HG02588 (cell line): Measurements from ENCODE around the gene ZNF638.

Source experiments
- ATAC-seq: cut with Tn5 transposase; IDR thresholded peaks from one replicate; pipeline ENCODE4 v1.9.1; 2021; ENCODE audit warnings: mild to moderate bottlenecking, moderate library complexity; ENCODE audit not compliant: unreplicated experiment

ZNF638 gene

DNA sequence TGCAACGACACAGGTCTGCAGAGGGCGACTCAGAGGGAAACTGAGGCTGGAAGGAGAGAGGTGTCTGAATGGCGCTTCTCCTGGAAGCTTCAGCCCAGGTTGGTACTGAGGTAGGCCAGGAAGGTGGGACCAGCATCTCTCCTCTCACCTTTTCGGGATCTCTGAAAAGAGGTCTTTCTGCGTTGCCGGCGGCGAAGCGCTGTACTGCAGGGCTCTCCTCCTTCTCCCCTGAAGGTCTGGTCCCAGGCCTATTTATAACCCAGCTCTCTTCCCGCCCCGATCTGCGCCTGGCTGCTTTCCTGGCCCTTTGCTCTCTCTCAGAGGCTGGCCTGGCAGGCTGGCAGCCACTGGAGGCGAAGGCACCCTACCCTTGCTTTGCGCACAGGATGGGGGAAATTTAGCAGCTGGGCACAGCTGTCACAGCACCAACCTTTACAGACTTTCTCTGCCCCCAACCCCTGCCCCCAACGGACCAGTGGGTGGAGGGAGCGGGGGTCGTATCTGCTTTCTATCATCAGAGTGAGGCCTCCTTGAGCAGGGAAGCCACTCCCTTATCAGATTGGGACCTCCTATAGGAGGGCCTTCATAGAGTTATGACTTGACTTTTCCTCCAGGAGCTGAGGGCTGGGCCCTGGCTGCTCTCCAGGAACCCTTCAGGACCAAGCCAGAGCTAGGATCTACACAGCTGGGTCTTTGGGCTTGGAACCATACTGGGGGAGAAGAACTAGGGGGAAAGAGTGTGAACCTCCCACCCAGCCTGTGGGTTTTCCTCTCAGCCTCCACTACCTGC lies 122.8 kb downstream of the ZNF638 start:
- ATAC-seq: no peak

DNA sequence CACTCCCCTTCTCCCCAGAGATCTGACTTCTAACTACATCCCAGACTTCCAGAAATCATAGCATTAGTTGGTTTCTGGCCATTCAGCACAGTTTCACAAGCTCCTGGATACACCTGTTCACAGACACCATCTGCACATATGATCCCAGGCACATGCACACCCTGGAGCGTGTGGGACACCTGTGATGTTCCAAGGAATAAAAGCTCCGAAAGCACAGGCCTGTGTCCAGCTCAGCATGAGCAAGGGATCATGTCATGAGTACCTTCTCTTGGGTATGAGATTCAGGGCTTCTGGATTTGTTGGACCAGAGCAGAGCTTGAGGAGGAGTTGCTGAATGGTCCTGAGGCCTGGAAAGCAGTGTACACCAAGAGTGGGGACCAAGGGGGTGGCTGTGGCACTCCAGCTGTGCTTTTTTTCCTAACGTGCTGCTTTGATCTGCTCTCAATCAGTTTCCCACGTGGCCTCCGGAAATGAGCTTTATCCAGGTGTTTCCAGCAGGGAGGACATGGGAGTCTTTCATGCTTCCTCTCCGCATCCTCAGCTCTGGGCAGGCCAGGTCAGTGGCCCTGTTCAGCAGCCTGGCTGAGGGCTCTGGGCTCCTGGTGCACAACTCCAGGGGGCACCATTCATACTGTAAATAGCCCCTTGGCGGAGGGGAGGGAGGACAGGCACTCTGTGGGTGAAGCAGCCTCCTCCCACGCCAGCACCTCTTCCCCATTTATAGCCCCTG lies 123.6 kb downstream of the ZNF638 start:
- no peak for ATAC-seq

DNA sequence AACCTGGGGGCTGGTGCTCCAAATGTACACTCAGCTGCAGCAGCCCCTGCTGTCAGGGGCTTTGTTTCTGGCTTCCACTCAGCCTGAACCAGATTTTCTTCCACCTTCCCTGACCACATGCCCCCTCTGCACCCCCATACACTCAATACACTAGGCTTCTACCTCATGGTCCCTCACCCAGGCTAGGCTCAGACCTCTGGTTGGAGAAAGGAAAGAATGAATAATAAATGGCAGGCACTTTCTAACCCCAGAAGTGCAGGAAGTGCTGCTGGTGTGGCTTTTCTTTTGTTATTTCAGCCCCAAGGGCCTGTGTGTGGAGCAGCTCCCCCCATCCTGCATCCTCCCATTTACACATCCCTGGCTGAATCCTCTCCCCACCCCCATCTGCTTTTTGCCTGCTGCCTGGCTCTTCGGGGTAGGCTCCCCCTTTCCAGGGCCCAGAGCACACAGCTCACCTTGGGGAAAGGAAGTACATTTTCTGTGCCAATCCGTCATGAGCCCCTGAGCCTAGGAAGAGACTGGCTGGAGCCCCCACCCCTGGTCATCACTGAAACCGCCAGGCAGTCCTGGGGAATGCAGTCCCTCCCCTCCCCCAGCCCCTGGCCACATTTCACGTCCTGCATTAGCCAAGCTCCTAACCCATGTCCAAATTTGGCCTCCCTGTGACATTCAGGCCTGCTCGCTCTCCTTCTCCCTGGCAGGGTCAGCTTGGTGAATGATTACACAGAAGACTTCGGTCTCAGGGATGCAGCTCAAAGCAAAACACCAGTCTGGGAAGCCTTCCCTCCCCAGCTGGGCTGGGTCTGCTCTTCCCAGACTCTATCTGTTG lies 124.4 kb downstream of the ZNF638 start:
- no peak for ATAC-seq

DNA sequence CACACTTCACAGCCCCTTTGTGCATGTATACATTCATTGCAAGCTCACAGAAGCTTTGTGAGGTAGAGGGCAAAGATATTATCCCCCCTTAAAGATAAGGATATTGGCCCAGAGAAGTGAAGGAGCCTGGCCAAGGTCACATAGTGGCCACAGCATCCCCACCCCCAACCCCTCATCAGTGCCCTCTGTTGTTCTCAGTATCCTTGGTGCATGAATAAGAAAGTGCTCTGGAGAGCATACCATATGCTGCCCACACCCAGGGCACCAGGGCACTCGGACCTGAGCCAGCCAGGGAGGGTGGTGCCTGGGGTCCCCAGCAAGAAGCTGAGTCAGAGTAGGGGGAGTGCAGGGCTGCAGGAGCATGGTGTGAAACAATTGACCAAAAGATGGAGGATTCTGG lies 125.0 kb downstream of the ZNF638 start:
- no peak for ATAC-seq

DNA sequence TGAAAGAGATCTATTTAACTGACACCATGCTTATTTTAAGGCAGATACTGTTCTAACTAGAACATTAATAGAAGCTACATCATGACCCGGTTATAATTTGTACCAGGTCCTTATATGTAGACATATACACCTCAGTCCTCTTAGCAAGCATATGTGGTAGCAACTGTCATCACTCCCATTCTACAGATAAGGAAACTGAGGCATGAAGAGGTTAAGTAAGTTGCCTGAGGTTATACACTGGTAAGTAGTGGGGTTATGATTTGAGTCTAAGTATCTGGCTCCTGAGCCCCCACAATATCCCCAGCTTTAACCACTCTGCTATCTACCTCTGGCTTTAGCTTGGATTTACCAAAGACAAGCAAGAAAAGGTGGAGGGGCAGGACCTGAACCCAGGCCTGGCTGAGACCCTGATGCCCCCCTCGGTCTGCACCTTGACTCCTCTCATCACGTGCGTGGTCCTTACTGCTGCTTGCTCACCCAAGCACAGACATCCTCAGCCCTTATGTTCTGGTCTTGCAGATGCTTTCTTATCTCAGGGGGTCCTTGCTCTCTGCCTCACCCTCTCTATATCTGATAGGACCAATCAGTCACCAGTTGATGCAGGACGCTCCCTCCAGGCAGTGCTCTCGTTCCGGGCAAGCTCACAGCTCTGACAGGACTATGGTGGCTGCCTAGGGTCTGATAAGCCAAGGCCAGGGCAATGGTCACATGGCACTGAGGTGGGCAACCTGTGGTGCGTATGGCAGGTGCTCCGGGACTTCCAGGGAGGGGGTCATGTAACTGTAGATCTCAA lies 125.7 kb downstream of the ZNF638 start:
- no peak for ATAC-seq

DNA sequence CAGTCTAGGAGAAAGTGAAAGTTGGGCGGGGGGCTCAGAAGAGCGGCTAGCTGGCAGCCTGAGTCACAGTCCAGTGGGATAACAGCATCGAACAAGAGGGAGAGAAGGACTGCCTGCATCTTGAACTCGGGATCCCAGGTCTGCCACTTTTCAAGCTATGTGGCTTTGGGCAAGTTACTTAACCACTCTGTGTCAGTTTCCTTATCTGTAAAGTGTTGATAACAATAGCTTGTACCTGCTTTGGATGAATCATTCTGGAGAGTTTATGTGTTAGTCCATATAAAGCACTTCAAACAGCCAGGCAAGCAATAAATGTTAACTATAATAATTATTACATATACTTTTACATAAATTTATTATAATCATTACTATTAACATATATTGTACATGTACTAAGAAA lies 126.3 kb downstream of the ZNF638 start:
- ATAC-seq: no peak

DNA sequence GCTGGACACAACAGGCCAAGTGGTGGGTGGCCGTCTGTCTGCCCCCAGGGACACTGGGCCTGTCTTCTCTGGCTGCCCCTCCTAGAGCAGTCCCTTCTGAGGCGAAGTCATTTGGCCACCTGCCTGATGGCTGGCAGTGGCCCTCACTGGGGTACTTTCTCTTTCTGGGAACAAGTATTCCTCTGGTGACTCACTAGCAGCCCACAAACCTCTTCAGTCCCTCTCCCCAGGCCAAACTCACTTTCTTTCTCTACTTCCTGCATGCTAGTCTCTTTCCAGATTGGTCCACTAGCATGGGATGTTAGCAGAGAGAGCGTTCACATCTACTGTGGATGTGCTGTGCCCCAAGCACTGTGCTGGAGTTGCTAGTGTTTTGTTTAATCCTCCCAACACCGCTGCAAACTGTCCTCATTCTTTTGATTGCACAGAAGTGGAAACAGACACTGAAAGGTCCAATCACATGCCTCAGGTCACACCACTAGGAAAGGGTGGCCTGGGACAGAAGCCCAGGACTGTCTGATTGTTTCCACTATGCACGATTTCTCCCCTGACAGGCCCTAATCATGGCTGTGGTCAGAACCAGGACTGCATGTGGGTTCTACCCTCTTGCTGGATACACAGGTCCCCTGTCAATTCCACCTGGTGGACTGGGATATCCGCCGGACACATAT lies 127.0 kb downstream of the ZNF638 start:
- no peak for ATAC-seq

DNA sequence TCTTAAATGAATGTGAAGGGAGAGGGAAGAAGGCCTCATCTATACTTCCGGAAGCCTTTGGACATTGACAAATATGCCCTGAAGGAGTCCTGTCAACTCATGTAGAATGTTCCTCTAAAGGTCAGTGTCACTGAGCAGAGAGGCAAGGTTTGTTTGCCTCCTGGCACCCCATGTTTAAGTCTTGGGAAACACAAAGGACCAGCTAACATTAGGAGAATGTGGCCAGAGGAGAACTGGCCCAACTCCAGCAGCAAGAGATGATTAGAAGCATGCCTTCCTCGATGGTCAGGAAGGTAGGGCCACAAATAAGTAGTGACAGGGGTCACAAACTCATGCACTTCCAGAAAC lies 127.5 kb downstream of the ZNF638 start:
- ATAC-seq: no peak

DNA sequence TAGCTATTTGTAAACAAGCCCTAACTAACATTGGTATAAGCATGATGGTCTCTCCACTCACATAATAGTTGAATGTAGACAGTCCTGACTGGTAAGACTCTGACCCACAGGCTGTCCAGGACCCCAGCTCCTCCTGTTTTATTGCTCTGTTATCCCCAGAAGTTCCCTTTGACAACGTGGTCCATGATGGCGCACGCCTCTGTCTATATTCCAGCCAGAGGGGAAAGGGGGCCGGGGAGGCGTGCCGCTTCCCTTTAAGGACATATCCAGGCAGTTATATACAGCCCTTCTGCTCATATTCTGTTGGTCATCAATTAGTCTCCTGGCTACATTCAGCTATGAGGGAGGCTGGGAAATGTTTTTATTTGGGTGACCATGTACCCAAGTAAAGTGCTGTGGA lies 128.5 kb downstream of the ZNF638 start:
- no peak for ATAC-seq

DNA sequence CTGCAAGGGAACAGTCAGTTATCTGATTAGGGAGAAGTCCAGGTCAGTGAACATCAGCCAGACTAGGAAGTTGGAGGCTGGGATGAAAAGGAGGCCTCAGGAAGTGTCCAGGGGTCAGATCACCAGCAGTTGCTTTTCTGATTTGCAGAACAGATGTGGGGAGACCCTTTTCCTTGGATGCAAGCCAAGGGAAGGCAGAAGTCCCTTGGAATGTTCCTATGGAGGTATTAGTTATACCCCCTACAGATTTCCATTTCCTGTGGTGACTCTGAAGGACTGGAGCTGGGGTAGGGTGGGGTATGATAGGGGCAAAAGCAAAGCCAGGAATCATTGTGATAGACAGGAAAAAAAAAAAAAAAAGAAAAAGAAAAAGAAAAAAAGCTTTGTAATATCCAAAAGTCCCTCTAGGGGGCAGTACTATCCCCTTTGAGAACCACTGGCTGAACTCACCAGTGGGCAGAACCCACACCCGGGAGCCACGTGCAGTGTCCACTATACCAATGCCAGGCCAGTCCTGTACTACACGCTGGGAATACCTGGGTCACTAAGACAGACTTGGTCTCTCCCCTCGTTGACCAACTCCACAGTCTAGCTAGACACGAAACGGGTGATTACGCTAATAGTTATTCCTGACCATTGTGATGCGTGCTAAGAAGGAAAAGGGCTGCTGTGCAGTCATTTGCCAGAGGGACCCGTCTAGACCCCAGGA lies 129.2 kb downstream of the ZNF638 start:
- no peak for ATAC-seq

DNA sequence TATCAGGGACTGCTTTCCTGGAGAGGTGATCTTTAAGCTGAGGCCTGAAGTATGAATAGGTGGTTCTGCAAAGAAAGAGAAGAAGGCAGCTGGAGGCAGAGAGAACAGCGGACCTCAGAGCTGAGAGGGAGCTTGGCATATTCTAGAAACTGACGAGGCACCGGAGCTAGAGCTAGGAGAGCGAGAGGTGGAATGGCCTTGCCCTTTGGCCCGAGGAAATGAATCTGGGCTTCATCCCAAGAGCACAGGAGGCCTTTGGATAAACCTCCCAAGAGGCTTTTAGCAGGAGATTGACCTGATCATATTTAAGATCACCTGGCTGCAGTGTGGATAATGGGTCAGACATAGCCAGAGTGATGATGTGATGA lies 129.7 kb downstream of the ZNF638 start:
- no peak for ATAC-seq

DNA sequence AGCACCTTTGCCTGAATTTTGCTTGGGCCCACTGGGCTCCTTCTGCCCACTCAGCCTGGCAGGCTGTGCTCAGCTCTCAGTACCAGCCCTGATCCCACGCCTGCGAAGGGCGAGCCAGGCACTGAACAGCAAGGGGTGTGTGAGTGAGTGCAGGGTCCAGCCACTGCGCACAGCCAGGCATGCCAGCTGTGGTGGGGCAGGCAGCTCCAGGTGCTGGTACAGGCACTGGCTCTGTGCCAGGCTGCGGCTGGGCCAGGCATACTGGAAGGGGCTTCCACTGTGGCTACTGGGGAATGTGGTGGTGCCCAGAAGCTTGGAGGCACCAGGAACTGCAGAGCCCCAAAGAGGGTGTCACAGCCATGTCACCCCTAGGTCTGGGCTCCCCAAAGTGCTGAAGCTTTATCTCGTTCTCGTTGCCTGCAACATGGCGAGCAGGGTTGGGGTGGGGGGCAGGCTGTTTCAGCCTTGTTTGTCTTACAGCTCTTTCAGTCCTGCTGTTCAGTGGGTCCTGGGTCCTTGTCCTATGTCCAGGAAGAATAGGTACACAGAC lies 130.5 kb downstream of the ZNF638 start:
- no peak for ATAC-seq

DNA sequence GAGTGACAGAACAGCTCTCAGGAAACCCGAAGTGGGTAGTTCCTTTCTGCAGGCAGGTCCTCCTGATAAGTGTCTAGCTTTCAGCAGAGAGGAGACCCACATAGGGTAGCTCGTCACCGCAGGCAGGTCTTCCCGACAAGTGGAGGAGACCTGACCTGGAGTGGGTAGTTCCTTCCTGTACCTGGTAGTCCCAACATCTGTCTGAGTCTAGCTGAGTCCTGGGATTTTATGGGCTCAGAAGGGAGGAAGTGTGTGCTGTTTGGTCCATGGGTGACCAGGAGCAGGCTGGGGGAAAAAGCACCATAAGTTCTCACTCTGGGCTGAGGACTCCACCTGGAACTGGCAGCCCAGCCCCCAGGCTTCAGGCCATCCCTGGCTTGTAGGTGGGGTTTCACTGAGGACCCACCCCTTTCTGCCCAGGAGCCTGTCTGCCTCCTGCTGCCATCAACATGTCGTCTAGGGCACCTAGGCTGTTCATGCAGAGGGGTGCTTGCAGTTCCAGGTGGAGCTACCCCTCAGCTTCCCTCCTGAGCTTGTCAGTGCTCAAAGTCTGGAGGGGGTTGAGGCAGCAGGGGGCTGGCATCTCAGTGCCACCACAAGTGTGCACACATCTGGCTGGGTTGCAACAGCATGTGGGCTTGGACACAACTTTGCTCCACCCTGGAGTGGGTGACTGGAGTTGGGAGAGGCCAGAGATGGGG lies 131.2 kb downstream of the ZNF638 start:
- no peak for ATAC-seq

DNA sequence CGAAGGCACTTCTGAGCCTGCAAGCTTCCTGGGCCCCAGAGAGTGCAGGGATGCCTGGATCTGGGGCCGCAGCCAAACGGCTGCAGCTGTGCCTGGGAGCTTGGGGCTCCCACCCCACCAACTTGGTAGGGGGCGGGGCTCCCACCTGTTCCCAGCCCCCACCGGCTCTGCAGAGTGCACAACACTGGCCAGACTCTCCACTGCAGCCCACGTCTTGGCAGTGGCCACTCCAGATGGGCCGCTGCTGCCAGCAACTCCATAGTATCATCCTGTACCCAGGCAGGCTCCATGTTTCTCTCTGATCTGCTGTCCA lies 131.7 kb downstream of the ZNF638 start:
- no peak for ATAC-seq

DNA sequence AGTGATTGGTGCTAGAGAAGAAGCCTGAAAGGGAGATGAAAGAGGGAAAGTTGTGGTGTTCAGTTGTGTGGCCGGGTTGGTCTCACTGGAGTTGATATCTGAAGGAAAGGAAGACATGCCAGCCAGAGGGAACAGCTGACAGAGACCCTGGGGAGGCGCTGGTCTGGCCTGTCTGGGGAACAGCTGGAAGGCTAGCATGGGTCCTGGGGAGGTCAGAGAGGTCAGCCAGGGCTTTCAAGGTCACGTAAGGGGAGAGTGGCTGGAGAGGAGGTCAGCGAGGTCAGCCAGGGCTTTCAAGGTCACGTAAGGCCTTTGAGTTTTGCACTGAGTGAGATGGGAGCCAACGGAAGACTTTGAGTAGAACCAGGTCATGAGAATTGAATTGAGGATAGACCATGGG lies 132.8 kb downstream of the ZNF638 start:
- ATAC-seq: no peak

DNA sequence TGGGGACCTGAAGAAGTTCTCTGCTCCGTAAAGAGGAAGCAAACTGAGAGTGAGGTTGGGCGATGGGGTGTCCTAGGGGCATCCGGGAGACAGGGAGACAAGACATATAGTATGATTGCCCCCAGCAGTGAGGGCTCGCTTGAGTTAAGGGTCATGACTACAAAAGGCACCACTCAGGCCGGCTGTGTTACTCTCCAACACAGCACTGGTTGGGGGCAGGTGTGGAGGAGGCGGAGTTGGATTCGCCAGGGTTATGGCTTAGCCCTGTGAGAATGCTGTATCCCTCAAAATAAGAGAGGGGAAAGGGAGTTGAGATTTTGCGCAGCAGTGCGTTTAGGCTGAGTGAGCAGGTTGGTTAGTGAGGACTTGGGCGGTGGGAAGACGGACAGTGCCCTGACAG lies 133.8 kb downstream of the ZNF638 start:
- no peak for ATAC-seq

DNA sequence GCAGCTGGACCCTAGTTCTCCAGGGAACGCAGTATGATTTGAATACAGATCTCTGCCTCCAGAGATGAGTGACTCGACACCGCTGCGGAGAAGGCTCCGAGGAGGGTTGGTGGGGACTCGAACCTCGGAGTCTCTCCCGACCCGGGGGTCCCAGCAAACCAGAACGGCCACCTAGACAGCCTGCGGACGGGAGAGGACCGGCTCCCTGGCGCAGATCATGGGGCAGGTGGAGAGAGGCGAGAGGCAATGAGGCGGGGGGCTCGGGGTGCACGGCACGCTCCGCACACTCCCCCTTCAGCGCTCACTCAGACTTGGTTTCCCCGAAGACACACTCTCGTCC lies 134.3 kb downstream of the ZNF638 start:
- ATAC-seq: no peak

DNA sequence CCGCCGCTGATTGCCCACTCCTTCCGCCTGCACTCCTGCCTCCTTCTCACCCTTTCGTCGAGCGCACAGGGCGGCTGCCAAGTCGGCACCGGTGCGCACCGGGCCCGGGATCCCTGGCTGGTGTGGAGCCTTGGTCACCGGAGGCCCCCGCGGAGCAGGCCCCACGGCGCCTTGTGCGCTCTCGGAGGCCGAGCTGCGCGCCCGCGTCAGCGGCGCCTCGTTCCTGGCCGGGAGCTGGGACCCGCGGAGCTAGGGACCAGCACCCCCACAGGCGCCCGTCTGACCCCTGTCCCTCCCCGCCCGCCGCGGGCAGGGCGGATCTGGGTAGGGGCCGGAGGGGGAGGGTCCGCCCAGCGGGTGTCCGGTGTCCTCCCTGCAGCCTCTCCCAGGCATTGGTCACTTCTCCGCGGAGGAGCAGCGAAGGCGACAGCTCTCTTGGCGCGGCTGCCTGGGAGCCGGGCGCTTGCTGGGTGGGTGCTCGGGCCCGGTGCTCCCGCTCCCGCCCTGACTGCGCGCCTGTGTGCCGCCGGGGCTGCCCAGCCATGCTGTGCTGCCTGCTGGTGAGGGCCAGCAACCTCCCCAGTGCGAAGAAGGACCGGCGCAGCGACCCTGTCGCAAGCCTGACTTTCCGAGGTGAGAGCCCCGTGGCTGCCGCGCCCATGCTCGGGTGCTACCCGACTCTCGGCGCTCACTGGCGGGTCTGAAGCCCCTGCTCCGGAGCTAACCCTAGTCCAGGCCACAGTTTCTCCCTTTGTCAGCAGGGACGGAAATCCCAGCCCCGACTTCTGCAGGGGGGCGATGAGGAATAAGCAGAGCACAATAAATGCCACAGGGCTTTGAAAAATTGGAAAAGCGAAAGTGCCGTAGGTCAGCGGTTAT lies 135.0 kb downstream of the ZNF638 start:
- no peak for ATAC-seq
